NT2/D1 (cell line): Measurements from ENCODE around the gene BUD23.

ENCODE experiments used
- DNase-seq: peaks from one replicate; pipeline ENCODE4 v3.0.0-alpha.2; 2011; ENCODE audit warnings: low read depth, low spot score
- H3K27me3 ChIP-seq: 2 replicates; pipeline ENCODE4 v1.6.0; 2011; ENCODE audit warnings: mild to moderate bottlenecking; ENCODE audit not compliant: insufficient read length, insufficient read depth
- H3K36me3 ChIP-seq: 2 replicates; pipeline ENCODE4 v1.6.1; 2011; ENCODE audit warnings: mild to moderate bottlenecking, low read length, mixed read lengths; ENCODE audit not compliant: insufficient read depth, insufficient read length
- H3K4me1 ChIP-seq: 2 replicates; pipeline ENCODE4 v1.5.1; 2011; ENCODE audit not compliant: insufficient read depth, insufficient read length
- H3K4me3 ChIP-seq: 2 replicates; pipeline ENCODE4 v1.5.1; 2011; ENCODE audit warnings: low read depth; ENCODE audit not compliant: insufficient read length
- H3K9ac ChIP-seq: 2 replicates; pipeline ENCODE4 v1.6.0; 2011; ENCODE audit warnings: low read depth; ENCODE audit not compliant: insufficient read length
- H3K9me3 ChIP-seq: 2 replicates; pipeline ENCODE4 v1.5.1; 2011; ENCODE audit warnings: mild to moderate bottlenecking, low read length; ENCODE audit not compliant: insufficient read depth
- SUZ12 ChIP-seq: IDR thresholded peaks from 2 replicates; pipeline ENCODE4 v1.6.1; 2011; ENCODE audit not compliant: insufficient read length, insufficient read depth; ENCODE audit errors: extremely low read depth
- YY1 ChIP-seq: IDR thresholded peaks from 2 replicates; pipeline ENCODE4 v1.6.1; 2011; ENCODE audit not compliant: insufficient read length, insufficient read depth
- ZNF274 ChIP-seq: IDR thresholded peaks from 2 replicates; pipeline ENCODE4 v1.6.1; 2011; ENCODE audit warnings: mild to moderate bottlenecking, low read depth, low read length

The BUD23 gene

GRCh38 chr7:73740771-73741170 lies 57.4 kb downstream of the BUD23 start:
- Histone ChIP-seq H3K9ac (no peak overlapping the region), H3K4me1 (peaks cover 7% of the 10 kb centered on the region), H3K9me3 (no peaks in the 10 kb centered on the region), H3K4me3 (no peak overlapping the region), H3K27me3 (peaks cover 4% of the 10 kb centered on the region), H3K36me3 (peaks cover 17% of the 10 kb centered on the region)
- DNase-seq: no peak
- TF ChIP-seq SUZ12: no peak
- no peak for TF ChIP-seq YY1
- no peak for TF ChIP-seq ZNF274

- H3K9ac ChIP-seq: no peak overlapping the region
- no peak overlapping the region for H3K4me3 ChIP-seq
- DNase-seq: no peak
- H3K4me1 ChIP-seq: peaks cover 7% of the 10 kb centered on the region
- H3K9me3 ChIP-seq: no peaks in the 10 kb centered on the region
- no peak for TF ChIP-seq SUZ12
- no peak for TF ChIP-seq ZNF274
- TF ChIP-seq YY1: no peak
- H3K36me3 ChIP-seq: peaks cover 12% of the 10 kb centered on the region
- H3K27me3 ChIP-seq: peaks cover 4% of the 10 kb centered on the region
These were observed 58.2 kb downstream of the BUD23 start for GRCh38 chr7:73741600-73741999.

DNA sequence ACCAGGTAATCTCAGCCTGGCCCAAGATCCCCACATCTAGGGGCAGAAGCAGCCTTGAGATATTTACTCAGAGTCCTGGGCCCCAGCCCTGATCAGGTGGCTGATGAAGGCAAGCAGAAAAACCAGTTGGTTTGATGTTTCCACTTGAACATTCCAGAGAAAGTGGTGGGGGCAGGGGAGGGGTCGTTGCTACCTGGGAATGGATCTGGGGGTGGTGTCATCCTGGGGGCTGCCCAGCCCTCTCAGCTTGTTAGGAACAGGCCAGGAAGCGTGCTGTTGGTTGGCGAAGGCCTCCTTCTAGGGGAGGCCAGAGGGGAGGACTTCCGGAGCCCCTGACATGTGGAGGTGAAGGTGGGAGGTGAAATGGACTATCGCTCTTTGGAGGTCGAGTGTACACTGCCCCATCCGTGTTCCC lies 58.9 kb downstream of the BUD23 start:
- peaks cover 4% of the 10 kb centered on the region for H3K27me3 ChIP-seq
- no peak overlapping the region for H3K4me3 ChIP-seq
- H3K36me3 ChIP-seq: peaks cover 4% of the 10 kb centered on the region
- DNase-seq: no peak
- peaks cover 7% of the 10 kb centered on the region for H3K4me1 ChIP-seq
- no peaks in the 10 kb centered on the region for H3K9me3 ChIP-seq
- no peak for TF ChIP-seq SUZ12
- TF ChIP-seq YY1: no peak
- no peak for TF ChIP-seq ZNF274
- H3K9ac ChIP-seq: peak overlapping the region; percentile 72

DNA sequence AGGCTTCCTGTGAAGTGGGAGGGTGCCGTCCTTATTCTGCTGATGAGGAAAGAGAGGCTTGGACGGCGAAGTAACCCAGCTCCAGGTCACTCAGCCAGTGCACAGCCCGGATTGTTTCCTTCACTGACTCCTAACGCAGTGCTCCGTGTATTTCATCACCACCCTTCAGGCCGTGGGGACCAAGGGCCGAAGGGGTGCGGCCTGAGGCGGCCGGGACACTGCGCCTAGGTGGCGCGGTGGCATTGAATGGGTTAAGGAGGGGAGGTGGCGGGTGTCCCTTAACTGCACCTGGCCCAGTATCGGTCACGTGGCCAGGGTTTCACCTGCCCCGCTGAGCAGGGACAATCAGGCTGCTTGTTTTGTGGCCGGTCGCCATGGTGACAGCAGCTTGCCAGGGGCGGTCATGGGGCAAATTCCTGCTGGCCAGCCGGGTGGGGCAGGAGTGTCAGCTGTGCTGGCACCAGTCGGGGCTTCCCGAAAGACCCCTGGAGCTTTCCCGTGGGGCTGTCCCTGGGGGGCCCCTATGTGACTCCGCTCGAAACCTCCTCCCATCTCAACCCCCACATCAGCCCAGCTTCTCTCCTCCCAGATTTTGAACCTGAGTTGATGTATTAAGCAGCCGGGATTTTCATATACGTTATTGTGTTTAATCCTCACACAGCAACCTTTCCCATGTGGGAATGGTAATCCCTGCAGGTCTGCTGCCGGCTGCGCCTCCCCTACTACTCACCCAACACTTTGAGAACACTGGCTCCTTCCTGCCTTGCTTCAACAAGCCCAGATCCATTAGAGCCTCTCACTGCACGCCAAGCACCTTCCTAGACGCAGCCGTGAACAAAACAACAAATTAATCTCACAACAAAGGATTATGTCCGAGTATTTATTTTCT lies 59.6 kb downstream of the BUD23 start:
- H3K36me3 ChIP-seq: no peaks in the 10 kb centered on the region
- H3K9me3 ChIP-seq: no peaks in the 10 kb centered on the region
- TF ChIP-seq YY1 (no peak), SUZ12 (no peak), ZNF274 (no peak)
- H3K4me1 ChIP-seq: peaks cover 7% of the 10 kb centered on the region
- peaks cover 4% of the 10 kb centered on the region for H3K27me3 ChIP-seq
- no peak overlapping the region for H3K4me3 ChIP-seq
- peak overlapping the region; percentile 72 for H3K9ac ChIP-seq
- peak; percentile 76 for DNase-seq

DNA sequence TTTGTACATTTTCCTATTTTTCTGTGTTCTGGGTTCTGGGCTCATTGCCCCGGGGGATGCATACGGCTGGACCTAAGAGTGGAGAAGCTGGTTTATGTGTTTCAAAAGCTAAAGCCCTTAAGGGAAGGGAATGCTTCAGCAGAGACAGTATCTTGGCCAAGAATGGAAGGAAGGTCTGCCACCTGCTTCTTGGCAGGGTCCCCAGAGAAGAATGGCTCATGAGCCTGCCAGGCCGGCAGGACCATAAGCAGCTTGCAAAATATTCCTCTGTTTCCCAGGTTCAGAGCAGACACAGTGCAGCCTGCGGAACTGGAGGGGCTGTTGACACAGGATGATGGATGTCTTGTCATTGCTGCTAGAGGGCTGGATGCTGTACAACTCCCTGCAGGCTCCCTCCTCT lies 63.0 kb downstream of the BUD23 start:
- Histone ChIP-seq H3K27me3 (no peaks in the 10 kb centered on the region), H3K36me3 (no peaks in the 10 kb centered on the region), H3K4me3 (no peak overlapping the region), H3K4me1 (peaks cover 3% of the 10 kb centered on the region), H3K9me3 (no peaks in the 10 kb centered on the region; the same call in 1 of the 2 replicates), H3K9ac (peak overlapping the region; percentile 21)
- TF ChIP-seq ZNF274 (no peak), YY1 (no peak), SUZ12 (no peak)
- DNase-seq: no peak
